GM13976 (cell line): ENCODE results near the gene HOXC6.

Source experiments
- DNase-seq: peaks from one replicate; pipeline ENCODE4 v3.0.0; 2012; ENCODE audit warnings: low spot score
- CTCF ChIP-seq: IDR thresholded peaks from 2 replicates; pipeline ENCODE4 v1.5.1; 2012; ENCODE audit warnings: borderline replicate concordance, mild to moderate bottlenecking; ENCODE audit not compliant: insufficient read depth; ENCODE audit errors: extremely low read depth, missing control alignments, control extremely low read depth
- in situ Hi-C: fragments of 300-500 bp; cut with MboI; formaldehyde crosslinking; loops from one replicate; pipeline ENCODE4 v1.12.0; 2022; ENCODE audit warnings: low sequenced_read_pairs, mixed read lengths, inconsistent platforms; ENCODE audit not compliant: unreplicated experiment

Gene HOXC6

GRCh38 chr12:54025499-54026405 is 2.5 kb upstream of the HOXC6 start:
- in situ Hi-C loops: loop anchor here (10.0 kb wide), 1 partner anchor 169 kb away; no protein-coding TSS in a partner anchor
- no peak for TF ChIP-seq CTCF
- no peak for DNase-seq

DNA sequence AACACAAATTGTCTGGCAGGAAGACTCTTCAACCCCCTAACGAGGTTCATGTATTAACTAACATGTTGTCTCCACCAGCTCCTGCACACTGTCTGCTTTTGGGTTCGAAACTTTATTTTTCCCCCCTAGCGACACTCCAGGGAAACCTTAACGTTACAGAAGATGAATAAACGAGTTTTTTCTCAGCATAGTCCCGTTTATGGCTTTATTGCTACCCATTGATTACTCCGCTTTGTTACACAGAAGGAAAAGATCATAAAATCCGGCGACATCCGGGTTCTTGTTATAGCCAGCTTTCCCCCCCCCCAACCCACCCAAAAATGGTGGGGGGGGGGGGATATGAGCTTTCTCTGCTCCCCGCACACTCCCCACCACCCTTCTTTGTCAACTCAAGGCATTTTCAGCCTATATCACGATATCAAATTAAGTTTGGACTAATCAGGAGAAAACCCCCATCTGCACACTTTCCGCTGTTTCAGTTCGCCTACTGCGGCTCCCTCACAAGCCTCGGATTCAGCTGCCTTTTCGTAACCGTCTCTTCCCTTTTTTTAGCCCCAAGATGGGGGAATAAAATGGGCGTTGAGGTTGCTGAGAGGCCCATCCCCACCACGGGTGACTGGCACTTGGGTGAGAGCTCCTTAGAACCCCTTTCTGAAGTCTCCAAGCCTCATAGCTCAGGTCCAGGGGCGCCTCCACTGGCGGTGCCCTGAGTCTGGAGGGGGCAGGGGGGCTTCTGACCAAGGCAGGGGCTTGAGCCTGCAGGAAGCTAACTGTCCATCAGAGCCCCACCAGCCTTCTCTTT is 1.4 kb upstream of the HOXC6 start:
- no peak for TF ChIP-seq CTCF
- DNase-seq: no peak
- in situ Hi-C loops: loop anchor here (10.0 kb wide), 1 partner anchor 168 kb away; no protein-coding TSS in a partner anchor

- TF ChIP-seq CTCF: no peak
- in situ Hi-C loops: loop anchor here (10.0 kb wide), 1 partner anchor 167 kb away; no protein-coding TSS in a partner anchor
- no peak for DNase-seq
Measured at GRCh38 chr12:54027442-54027786, 826 bp upstream of the HOXC6 start.

DNA sequence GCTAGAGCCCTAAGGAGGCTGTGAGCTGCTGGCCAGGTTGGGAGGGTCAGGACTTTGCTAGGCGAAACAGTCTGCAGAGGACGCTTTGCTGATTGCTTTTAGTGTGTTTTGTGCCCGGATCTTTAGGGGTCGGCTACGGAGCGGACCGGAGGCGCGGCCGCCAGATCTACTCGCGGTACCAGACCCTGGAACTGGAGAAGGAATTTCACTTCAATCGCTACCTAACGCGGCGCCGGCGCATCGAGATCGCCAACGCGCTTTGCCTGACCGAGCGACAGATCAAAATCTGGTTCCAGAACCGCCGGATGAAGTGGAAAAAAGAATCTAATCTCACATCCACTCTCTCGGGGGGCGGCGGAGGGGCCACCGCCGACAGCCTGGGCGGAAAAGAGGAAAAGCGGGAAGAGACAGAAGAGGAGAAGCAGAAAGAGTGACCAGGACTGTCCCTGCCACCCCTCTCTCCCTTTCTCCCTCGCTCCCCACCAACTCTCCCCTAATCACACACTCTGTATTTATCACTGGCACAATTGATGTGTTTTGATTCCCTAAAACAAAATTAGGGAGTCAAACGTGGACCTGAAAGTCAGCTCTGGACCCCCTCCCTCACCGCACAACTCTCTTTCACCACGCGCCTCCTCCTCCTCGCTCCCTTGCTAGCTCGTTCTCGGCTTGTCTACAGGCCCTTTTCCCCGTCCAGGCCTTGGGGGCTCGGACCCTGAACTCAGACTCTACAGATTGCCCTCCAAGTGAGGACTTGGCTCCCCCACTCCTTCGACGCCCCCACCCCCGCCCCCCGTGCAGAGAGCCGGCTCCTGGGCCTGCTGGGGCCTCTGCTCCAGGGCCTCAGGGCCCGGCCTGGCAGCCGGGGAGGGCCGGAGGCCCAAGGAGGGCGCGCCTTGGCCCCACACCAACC is 1.5 kb downstream of the HOXC6 start:
- in situ Hi-C loops: loop anchor here (10.0 kb wide), 1 partner anchor 165 kb away; no protein-coding TSS in a partner anchor
- no peak for DNase-seq
- no peak for TF ChIP-seq CTCF

- TF ChIP-seq CTCF: no peak
- in situ Hi-C loops: no loop called here
- DNase-seq: no peak
Measured at GRCh38 chr12:54030442-54030801, 2.2 kb downstream of the HOXC6 start.
